Endothelial cell of umbilical vein (primary cell): ENCODE measurements around the gene NDP.

ENCODE experiments used
- POLR2AphosphoS5 ChIP-seq: IDR thresholded peaks from 2 replicates; pipeline ENCODE4 v1.6.1; 2012; ENCODE audit warnings: low read depth, mild to moderate bottlenecking, control low read depth, low read length, moderate library complexity; ENCODE audit not compliant: insufficient read depth
- TF ChIP-seq, protein P1 (sequence below), 2 donors: IDR thresholded peaks; 1 replicate in 1 of 2; 2 replicates in 1 of 2; pipeline ENCODE4 v1.5.1; 2011; ENCODE audit warnings: low read length in 2 of 2, mild to moderate bottlenecking in 2 of 2, moderate library complexity in 2 of 2, control low read depth in 1 of 2, inconsistent platforms in 1 of 2, low read depth in 1 of 2; ENCODE audit not compliant: insufficient read depth in 1 of 2; ENCODE audit errors: extremely low read depth in 1 of 2

DNA sequence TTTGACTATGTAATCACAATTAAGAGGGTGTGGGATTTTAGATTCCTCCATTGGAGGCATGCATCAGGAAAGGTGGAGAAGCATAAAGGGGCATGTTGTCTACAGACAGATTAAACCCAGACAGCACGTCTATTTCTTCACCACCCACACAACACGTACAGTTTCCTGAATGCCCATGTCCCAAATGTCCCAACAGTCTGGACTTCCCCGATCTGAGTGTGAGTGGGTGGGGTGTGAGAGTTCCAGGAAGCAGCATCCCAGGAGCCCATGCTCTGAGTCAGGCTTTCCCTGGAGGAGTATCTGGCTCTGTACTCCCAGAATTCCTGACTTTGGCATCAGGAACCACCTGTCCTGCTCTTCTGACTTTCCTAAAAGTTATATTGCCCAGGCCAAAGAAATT, 30.8 kb upstream of the NDP start:
- TF ChIP-seq, protein P1, sequence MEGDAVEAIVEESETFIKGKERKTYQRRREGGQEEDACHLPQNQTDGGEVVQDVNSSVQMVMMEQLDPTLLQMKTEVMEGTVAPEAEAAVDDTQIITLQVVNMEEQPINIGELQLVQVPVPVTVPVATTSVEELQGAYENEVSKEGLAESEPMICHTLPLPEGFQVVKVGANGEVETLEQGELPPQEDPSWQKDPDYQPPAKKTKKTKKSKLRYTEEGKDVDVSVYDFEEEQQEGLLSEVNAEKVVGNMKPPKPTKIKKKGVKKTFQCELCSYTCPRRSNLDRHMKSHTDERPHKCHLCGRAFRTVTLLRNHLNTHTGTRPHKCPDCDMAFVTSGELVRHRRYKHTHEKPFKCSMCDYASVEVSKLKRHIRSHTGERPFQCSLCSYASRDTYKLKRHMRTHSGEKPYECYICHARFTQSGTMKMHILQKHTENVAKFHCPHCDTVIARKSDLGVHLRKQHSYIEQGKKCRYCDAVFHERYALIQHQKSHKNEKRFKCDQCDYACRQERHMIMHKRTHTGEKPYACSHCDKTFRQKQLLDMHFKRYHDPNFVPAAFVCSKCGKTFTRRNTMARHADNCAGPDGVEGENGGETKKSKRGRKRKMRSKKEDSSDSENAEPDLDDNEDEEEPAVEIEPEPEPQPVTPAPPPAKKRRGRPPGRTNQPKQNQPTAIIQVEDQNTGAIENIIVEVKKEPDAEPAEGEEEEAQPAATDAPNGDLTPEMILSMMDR (IDR thresholded peaks at IDR 0.05; ENCODE audit: extremely low read depth in 1 of 2, insufficient read depth in 1 of 2, low read depth in 1 of 2, low read length in 2 of 2): no peak
- no peak for TF ChIP-seq POLR2AphosphoS5
